GM18505 (cell line): Measurements from ENCODE around the gene KANK3.
"Not testable (repeated sequence)": the region's sequence is repeated elsewhere in the genome, so short reads cannot be mapped to it uniquely, and the experiment has no call there.

Source experiments
- ATAC-seq: cut with Tn5 transposase; IDR thresholded peaks from one replicate; pipeline ENCODE4 v1.9.1; 2021; ENCODE audit not compliant: unreplicated experiment
- POLR2A ChIP-seq: IDR thresholded peaks from 4 replicates; pipeline ENCODE4 v1.6.1; 2011; ENCODE audit warnings: borderline replicate concordance; ENCODE audit not compliant: insufficient read depth, insufficient read length; ENCODE audit errors: extremely low read depth

KANK3 gene

GRCh38 chr19:8377598-8377997, 34.5 kb upstream of the KANK3 start:
- ATAC-seq, result no peak
- TF ChIP-seq POLR2A, result no peak

GRCh38 chr19:8376373-8376974, 33.4 kb upstream of the KANK3 start:
- not testable (repeated sequence) for ATAC-seq

- not testable (repeated sequence) for ATAC-seq
Observed at GRCh38 chr19:8375766-8376165, 32.7 kb upstream of the KANK3 start.

- no peak for TF ChIP-seq POLR2A
- no peak for ATAC-seq
Observed at GRCh38 chr19:8373867-8374813, 31.1 kb upstream of the KANK3 start.

GRCh38 chr19:8371011-8371804, 28.1 kb upstream of the KANK3 start:
- no peak for ATAC-seq
- no peak for TF ChIP-seq POLR2A

- ATAC-seq, result no peak
- no peak for TF ChIP-seq POLR2A
Observed at GRCh38 chr19:8370176-8371010, 27.3 kb upstream of the KANK3 start.

- no peak for ATAC-seq
- no peak for TF ChIP-seq POLR2A
Observed at GRCh38 chr19:8367327-8368001, 24.4 kb upstream of the KANK3 start.

- TF ChIP-seq POLR2A, result no peak
- no peak for ATAC-seq
Observed at GRCh38 chr19:8366961-8367326, 23.9 kb upstream of the KANK3 start.

- no peak for TF ChIP-seq POLR2A
- no peak for ATAC-seq
Observed at GRCh38 chr19:8366121-8366581, 23.1 kb upstream of the KANK3 start.

- no peak for TF ChIP-seq POLR2A
Observed at GRCh38 chr19:8363803-8364771, 21.0 kb upstream of the KANK3 start, which contains the start of gene ANGPTL4. ANGPTL4 (plus strand) TSS chr19:8364155; CDS start chr19:8364322, 167 bp downstream.

More at GRCh38 chr19:8363803-8364771, 21.0 kb upstream of the KANK3 start, which contains the start of gene ANGPTL4:
- no peak for ATAC-seq
